ENCODE data around the gene SLC24A3. TPM values are rescaled to one million over a fixed set of nuclear protein-coding genes. Genes with fewer than 3 reads are reported as not detected.
"Not testable (repeated sequence)": the region's sequence is repeated elsewhere in the genome, so short reads cannot be mapped to it uniquely, and the experiment has no call there.

The SLC24A3 gene
- total and polyA plus RNA-seq, 2 of the 13 experiments (the other 11 are each of a cell fraction or from before 2014, with no cell fraction given): not detected

DNA sequence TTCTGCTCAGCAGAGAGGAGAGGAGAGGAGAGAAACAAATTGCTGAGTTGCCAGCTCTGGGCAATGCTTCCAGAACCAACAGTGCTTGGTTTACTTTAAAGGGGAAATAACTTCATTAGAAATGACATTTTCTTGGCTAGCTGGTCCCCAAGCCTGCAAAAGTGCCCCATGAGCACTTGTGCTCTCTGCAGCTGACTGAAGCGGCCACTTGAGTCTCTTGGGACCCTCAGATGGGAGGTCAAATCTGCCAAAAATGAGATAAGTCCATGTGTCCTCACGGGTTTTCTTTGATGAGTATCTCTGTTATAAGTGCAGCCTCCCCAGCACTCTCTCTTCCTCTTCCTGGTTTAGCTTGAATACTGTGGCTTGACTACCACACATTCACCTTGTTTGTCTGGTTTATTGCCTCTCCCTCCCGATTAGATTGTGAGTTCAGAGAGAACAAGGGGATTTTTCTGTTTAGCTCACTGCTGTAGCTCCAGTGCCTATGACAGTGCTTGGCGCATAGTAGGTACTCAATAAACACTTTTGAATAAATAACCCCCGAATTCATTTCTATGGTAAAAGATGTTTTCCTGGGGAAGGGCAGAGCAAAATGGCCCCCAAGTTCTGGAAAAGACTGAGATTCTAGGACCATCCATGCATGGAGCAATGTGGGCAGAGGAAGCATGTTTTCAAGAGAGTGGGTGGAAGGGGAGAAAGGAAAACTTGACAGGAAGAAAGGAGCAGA is 538.6 kb downstream of the SLC24A3 start:
- no peak overlapping the region for H2AFZ ChIP-seq (ENCODE audit: low read length)
- DNase-seq (ENCODE audit: low spot score): no peak
- TF ChIP-seq CREM (IDR thresholded peaks at IDR 0.05) (no peak), CREM (CRISPR knock-in tag; IDR thresholded peaks at IDR 0.05) (no peak), ZKSCAN1 (IDR thresholded peaks at IDR 0.05; ENCODE audit: low read length) (peak; percentile 83)
- peaks cover 0 to 5% of the 10 kb centered on the region in 2 experiments; a peak in 1 of 5 replicates for H3K27me3 ChIP-seq (ENCODE audit: control insufficient read depth in 1 of 2, insufficient read depth in 2 of 2, low read length in 2 of 2)
- H3K27ac ChIP-seq (ENCODE audit: extremely low read length, insufficient read depth, low read length): no peak overlapping the region
- FAIRE-seq: no peak
- H3K9me3 ChIP-seq (ENCODE audit: low read length): no peaks in the 10 kb centered on the region
- no peak overlapping the region for H3K4me3 ChIP-seq (replicated peaks in 1 of 3; ENCODE audit: insufficient read depth in 1 of 3, low read depth in 2 of 3, low read length in 3 of 3)
- ChIA-PET CTCF (ENCODE audit: low intra/inter-chr PET ratio, low total read pairs) (no interaction called here), POLR2A (interaction anchor here (1.3 kb wide), 1 partner anchor 9 kb away, joined by 3 read pairs; no protein-coding TSS in a partner anchor)
- no peaks in the 10 kb centered on the region for H3K79me2 ChIP-seq (ENCODE audit: insufficient read depth, low read length)
- H4K20me1 ChIP-seq (ENCODE audit: insufficient read depth, low read length): no peaks in the 10 kb centered on the region
- no peaks in the 10 kb centered on the region for H3K4me1 ChIP-seq (ENCODE audit: insufficient read depth, low read length)
- 22% methylated on average over 5 of the region's 5 CpGs for WGBS (ENCODE audit: low lambda C conversion rate)
- in situ Hi-C loops (cut with HindIII; ENCODE audit: extremely low pct_ligation_motif_present, low pct_unique_long_range_greater_than_20kb): no loop called here
- no TSS peak for BruUV-seq (replicated peaks)
- H3K36me3 ChIP-seq (replicated peaks in 1 of 2; ENCODE audit: control insufficient read depth in 1 of 2, insufficient read depth in 2 of 2, low read length in 2 of 2): no peaks in the 10 kb centered on the region
- H3K4me2 ChIP-seq (ENCODE audit: low read depth, low read length): no peak overlapping the region
- no peak for ATAC-seq
- intact Hi-C loops (cut with micrococcal nuclease; ENCODE audit: unreplicated experiment): loop anchor here (10.0 kb wide), 1 partner anchor 146 kb away; no protein-coding TSS in a partner anchor
- no peak overlapping the region for H3K9ac ChIP-seq (ENCODE audit: insufficient read depth, low read depth, low read length)

- ATAC-seq; CTCF ChIA-PET (ENCODE audit: low intra/inter-chr PET ratio, low total read pairs); POLR2A ChIA-PET; BruUV-seq (replicated peaks); H2AFZ ChIP-seq (ENCODE audit: low read length); H3K4me2 ChIP-seq (ENCODE audit: low read depth, low read length); H3K79me2 ChIP-seq (ENCODE audit: insufficient read depth, low read length); H3K9me3 ChIP-seq (ENCODE audit: low read length); H4K20me1 ChIP-seq (ENCODE audit: insufficient read depth, low read length); FAIRE-seq; H3K27ac ChIP-seq (ENCODE audit: extremely low read length, insufficient read depth, low read length); H3K36me3 ChIP-seq (replicated peaks in 1 of 2; ENCODE audit: control insufficient read depth in 1 of 2, insufficient read depth in 2 of 2, low read length in 2 of 2); H3K4me3 ChIP-seq (replicated peaks in 1 of 3; ENCODE audit: insufficient read depth in 1 of 3, low read depth in 2 of 3, low read length in 3 of 3); in situ Hi-C loops (cut with HindIII; ENCODE audit: extremely low pct_ligation_motif_present, low pct_unique_long_range_greater_than_20kb); DNase-seq (ENCODE audit: low spot score); H3K9ac ChIP-seq (ENCODE audit: insufficient read depth, low read depth, low read length): not testable (repeated sequence)
- intact Hi-C loops (cut with micrococcal nuclease; ENCODE audit: unreplicated experiment): loop anchor here (10.0 kb wide), 1 partner anchor 149 kb away; no protein-coding TSS in a partner anchor
- WGBS (ENCODE audit: low lambda C conversion rate): 72% methylated on average over 14 of the region's 14 CpGs
- H3K27me3 ChIP-seq (ENCODE audit: control insufficient read depth in 1 of 2, insufficient read depth in 2 of 2, low read length in 2 of 2): peaks cover 0 to 29% of the 10 kb centered on the region in 2 experiments; a peak in 3 of 5 replicates
- H3K4me1 ChIP-seq (ENCODE audit: insufficient read depth, low read length): peaks cover 23% of the 10 kb centered on the region
These were observed 541.8 kb downstream of the SLC24A3 start for GRCh38 chr20:19754201-19754600.
